Skeletal muscle satellite cell (primary cell): ENCODE data around the gene KTN1. TPM values are rescaled to one million over a fixed set of nuclear protein-coding genes. Genes with fewer than 3 reads are reported as not detected.

Source experiments
- H3K27me3 ChIP-seq: 2 replicates; pipeline ENCODE4 v1.7.0; 2013; ENCODE audit warnings: low read length; ENCODE audit not compliant: control insufficient read depth, insufficient read depth
- H3K36me3 ChIP-seq: 2 replicates; pipeline ENCODE4 v1.7.0; 2013; ENCODE audit warnings: mild to moderate bottlenecking, control low read depth, low read length; ENCODE audit not compliant: insufficient read depth
- H3K4me1 ChIP-seq: 2 replicates; pipeline ENCODE4 v1.7.0; 2013; ENCODE audit warnings: low read length; ENCODE audit not compliant: control insufficient read depth, insufficient read depth
- H3K4me2 ChIP-seq: 2 replicates; pipeline ENCODE4 v1.7.0; 2013; ENCODE audit warnings: mild to moderate bottlenecking, low read length
- H3K4me3 ChIP-seq: 2 replicates; pipeline ENCODE4 v1.7.0; 2013; ENCODE audit warnings: low read length
- H3K9ac ChIP-seq: 2 replicates; pipeline ENCODE4 v1.7.0; 2013; ENCODE audit warnings: mild to moderate bottlenecking, low read depth, low read length, moderate library complexity
- H3K9me3 ChIP-seq: replicated peaks from 2 replicates; pipeline ENCODE4 v1.7.0; 2013; ENCODE audit warnings: mild to moderate bottlenecking, control low read depth, low read length
- total RNA-seq: library from RNA; depleted of rRNA; stranded (reverse); fragments of >200 nt; gene quantifications from 2 replicates; pipeline ENCODE4 v1.2.3, GENCODE V29; 2012; rRNA removed

Gene KTN1
- total RNA-seq = 102 and 134 TPM in 2 replicates

- Histone ChIP-seq H3K9me3 (no peaks in the 10 kb centered on the region), H3K27me3 (no peaks in the 10 kb centered on the region), H3K4me2 (peak within 1 kb of the TSS; percentile 95), H3K36me3 (no peaks in the 10 kb centered on the region), H3K4me1 (peaks cover 38% of the 10 kb centered on the region), H3K4me3 (peak within 1 kb of the TSS; percentile 95), H3K9ac (peak within 1 kb of the TSS; percentile 92)
Observed at GRCh38 chr14:55579724-55580469, at the start of gene KTN1. TSS of gene KTN1 (plus strand) at chr14:55580207. CDS start at chr14:55612049, 31,842 bp downstream.

DNA sequence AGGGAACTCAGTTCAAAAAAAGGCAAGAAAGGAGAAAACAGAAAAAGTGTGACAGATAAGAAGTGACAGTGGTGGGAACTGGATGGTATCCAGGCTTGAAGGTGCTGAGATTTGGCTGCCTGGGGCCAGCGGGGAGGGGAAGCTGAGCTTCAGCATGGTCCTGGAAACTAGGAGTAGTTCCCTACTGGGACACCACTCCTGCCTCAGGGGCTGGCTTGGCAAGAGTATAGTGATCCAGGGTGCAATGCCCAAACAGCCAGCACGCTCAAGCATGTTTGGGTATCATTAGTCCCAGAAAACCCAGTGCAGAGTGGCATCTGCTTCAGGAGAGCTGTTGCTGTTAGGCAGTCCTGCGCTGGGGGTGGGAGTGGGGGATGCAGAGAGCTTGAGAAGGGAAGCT, 49.5 kb upstream of the KTN1 start:
- no peak overlapping the region for H3K4me3 ChIP-seq
- H3K9ac ChIP-seq = no peak overlapping the region
- peaks cover 4% of the 10 kb centered on the region for H3K4me1 ChIP-seq
- H3K27me3 ChIP-seq = no peaks in the 10 kb centered on the region
- no peak overlapping the region for H3K4me2 ChIP-seq
- no peaks in the 10 kb centered on the region for H3K36me3 ChIP-seq
- no peaks in the 10 kb centered on the region for H3K9me3 ChIP-seq

GRCh38 chr14:55532645-55533344, 47.2 kb upstream of the KTN1 start:
- no peaks in the 10 kb centered on the region for H3K27me3 ChIP-seq
- H3K4me3 ChIP-seq = no peak overlapping the region
- no peaks in the 10 kb centered on the region for H3K36me3 ChIP-seq
- H3K4me2 ChIP-seq = no peak overlapping the region
- H3K9ac ChIP-seq = no peak overlapping the region
- peaks cover 4% of the 10 kb centered on the region for H3K4me1 ChIP-seq
- no peaks in the 10 kb centered on the region for H3K9me3 ChIP-seq

GRCh38 chr14:55533960-55534359, 46.0 kb upstream of the KTN1 start:
- Histone ChIP-seq H3K4me3 (no peak overlapping the region), H3K27me3 (no peaks in the 10 kb centered on the region), H3K4me1 (peaks cover 4% of the 10 kb centered on the region), H3K36me3 (no peaks in the 10 kb centered on the region), H3K9ac (no peak overlapping the region), H3K9me3 (no peaks in the 10 kb centered on the region), H3K4me2 (no peak overlapping the region)

- Histone ChIP-seq H3K4me2 (no peak overlapping the region), H3K9me3 (no peaks in the 10 kb centered on the region), H3K27me3 (no peaks in the 10 kb centered on the region), H3K9ac (no peak overlapping the region), H3K36me3 (no peaks in the 10 kb centered on the region), H3K4me1 (peaks cover 4% of the 10 kb centered on the region), H3K4me3 (no peak overlapping the region)
Observed at GRCh38 chr14:55535516-55536203, 44.3 kb upstream of the KTN1 start.

GRCh38 chr14:55536204-55536708, 43.8 kb upstream of the KTN1 start:
- Histone ChIP-seq H3K4me1 (peaks cover 9% of the 10 kb centered on the region), H3K4me3 (no peak overlapping the region), H3K9ac (no peak overlapping the region), H3K9me3 (no peaks in the 10 kb centered on the region), H3K36me3 (no peaks in the 10 kb centered on the region), H3K27me3 (no peaks in the 10 kb centered on the region), H3K4me2 (no peak overlapping the region)

GRCh38 chr14:55537782-55538181, 42.2 kb upstream of the KTN1 start:
- no peaks in the 10 kb centered on the region for H3K36me3 ChIP-seq
- no peaks in the 10 kb centered on the region for H3K27me3 ChIP-seq

DNA sequence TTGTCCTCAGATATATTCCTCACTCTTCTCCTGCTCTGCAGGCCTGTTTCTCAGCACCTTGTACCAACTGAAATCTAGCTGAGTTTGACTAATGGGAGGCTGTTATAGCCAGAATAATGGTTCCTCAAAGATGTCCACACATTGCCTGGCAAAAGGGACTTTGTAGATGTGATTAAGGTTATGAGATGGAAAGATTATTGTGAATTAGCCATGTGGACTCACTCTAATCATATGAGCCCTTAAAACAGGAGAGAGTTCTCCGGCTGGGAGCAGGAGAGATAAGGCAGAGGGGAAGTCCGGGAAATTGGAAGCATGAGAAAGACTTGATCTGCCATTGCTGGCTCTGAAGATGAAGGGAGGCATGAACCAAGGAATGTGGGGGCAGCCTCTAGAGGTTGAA, 40.0 kb upstream of the KTN1 start:
- Histone ChIP-seq H3K4me2 (no peak overlapping the region), H3K9ac (no peak overlapping the region), H3K9me3 (no peaks in the 10 kb centered on the region)

More at GRCh38 chr14:55537782-55538181, 42.2 kb upstream of the KTN1 start:
- Histone ChIP-seq H3K4me1 (peaks cover 13% of the 10 kb centered on the region), H3K4me3 (no peak overlapping the region), H3K4me2 (no peak overlapping the region), H3K9me3 (no peaks in the 10 kb centered on the region), H3K9ac (no peak overlapping the region)

DNA sequence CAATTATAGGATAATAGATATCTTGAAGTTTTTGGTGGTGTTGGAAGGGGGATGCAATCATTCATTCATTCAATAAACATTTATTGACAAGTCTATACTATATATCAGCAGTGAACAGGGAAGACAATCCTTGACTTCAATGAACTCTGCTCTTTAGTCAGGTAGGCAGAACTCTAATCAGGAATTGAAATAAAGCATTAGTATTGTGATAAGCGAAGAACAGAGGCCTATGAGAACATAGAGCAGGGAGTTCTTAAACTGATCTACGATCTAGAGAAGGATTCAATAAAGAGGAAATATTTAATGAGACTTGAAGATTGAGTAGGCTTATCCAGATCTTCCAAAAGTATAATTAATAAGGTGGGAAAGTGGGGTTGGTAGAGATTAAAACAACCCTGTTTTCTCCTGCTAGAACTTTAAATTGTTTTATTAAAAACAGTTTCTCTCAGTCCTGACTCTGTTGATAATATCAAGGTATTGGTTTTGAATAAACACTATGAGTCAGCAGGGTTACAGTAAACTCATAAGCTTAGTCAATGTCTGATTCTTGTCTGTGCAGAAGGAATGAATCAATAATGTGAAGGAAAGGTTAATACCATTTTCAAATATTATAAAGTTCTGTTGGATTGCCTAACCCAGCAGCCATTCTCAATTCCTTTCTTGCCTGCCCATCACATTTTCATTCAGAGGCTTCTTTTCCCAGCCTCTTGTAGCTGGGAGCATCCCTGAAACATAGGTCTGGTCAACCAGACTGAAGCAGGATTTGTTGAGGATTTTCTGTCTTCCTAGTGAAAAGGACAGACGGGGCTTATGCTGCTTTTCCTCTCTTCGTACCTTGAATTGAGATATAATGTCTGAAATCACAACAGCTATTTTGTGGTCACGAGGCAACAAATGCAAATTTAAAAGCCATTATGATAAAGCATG, 38.9 kb upstream of the KTN1 start:
- Histone ChIP-seq H3K9ac (no peak overlapping the region), H3K27me3 (no peaks in the 10 kb centered on the region)

More for the DNA sequence above, 40.0 kb upstream of the KTN1 start:
- Histone ChIP-seq H3K4me3 (no peak overlapping the region), H3K4me1 (peaks cover 18% of the 10 kb centered on the region), H3K36me3 (no peaks in the 10 kb centered on the region), H3K27me3 (no peaks in the 10 kb centered on the region)

DNA sequence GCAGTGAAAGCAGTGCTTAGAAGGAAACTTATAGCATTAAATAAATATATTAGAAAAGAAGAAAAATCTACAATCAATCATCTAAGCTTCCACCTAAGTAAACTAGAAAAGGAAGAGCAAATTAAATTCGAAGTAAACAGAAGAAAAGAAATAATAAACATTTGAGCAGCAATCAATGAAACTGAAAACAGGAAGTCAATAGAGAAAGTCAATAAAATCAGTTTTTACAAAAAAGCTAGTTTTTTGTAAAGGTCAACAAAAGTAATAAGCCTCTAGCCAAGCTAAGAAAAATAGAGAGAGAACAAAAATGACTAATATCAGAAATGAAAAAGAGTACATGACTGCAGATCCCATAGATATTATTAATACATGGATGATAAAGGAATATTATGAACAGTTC, 34.2 kb upstream of the KTN1 start:
- H3K4me1 ChIP-seq = peaks cover 18% of the 10 kb centered on the region
- H3K36me3 ChIP-seq = no peaks in the 10 kb centered on the region
- no peak overlapping the region for H3K9ac ChIP-seq
- H3K4me3 ChIP-seq = no peak overlapping the region
- no peak overlapping the region for H3K4me2 ChIP-seq
- no peaks in the 10 kb centered on the region for H3K9me3 ChIP-seq
- no peaks in the 10 kb centered on the region for H3K27me3 ChIP-seq

More for the DNA sequence above, 38.9 kb upstream of the KTN1 start:
- peak overlapping the region; percentile 39 for H3K4me2 ChIP-seq
- no peak overlapping the region for H3K4me3 ChIP-seq
- H3K9me3 ChIP-seq = no peaks in the 10 kb centered on the region
- H3K36me3 ChIP-seq = no peaks in the 10 kb centered on the region
- H3K4me1 ChIP-seq = peaks cover 18% of the 10 kb centered on the region
